HepG2 (cell line): ENCODE results near the gene QRFP. TPM values are rescaled to one million over a fixed set of nuclear protein-coding genes. Genes with fewer than 3 reads are reported as not detected.

Source experiments
- ATAC-seq: fragments of 200-7000 bp; cut with Tn5 transposase; 3 replicates; pipeline ENCODE4 v1.9.1; 2020; ENCODE audit warnings: mild to moderate bottlenecking, moderate library complexity
- BruUV-seq: library from RNA; stranded (reverse); fragments of 400-500 nt; replicated peaks from 2 replicates; lab custom pipeline; 2021; lab: Mats Ljungman, UMichigan
- CTCF ChIA-PET: fragments of 300-600 bp; formaldehyde crosslinking; extraction: SDS; loops from one replicate; lab custom pipeline; 2021; ENCODE audit warnings: low total read pairs, inconsistent platforms, low intra/inter-chr PET ratio; lab: Yijun Ruan, JAX
- POLR2A ChIA-PET: fragments of 350-600 bp; sonication (Branson Sonifier 250); formaldehyde crosslinking; loops from one replicate; lab custom pipeline; 2020; ENCODE audit warnings: antibody characterized with exemption, inconsistent platforms; lab: Yijun Ruan, JAX
- DNase-seq: peaks from one replicate; pipeline ENCODE4 v3.0.0-alpha.2; 2015; ENCODE audit warnings: low spot score
- FAIRE-seq: peaks from 3 replicates; lab custom pipeline; 2011; peaks lifted over from hg19 to GRCh38; lab: Jason Lieb, UNC
- H2AFZ ChIP-seq: one replicate; pipeline ENCODE4 v1.6.1; 2011; ENCODE audit warnings: low read length, inconsistent platforms
- H3K27ac ChIP-seq: fragments of 300-600 bp; 3 replicates; pipeline ENCODE4 v1.8.0; 2011; ENCODE audit warnings: mixed run types, mild to moderate bottlenecking, mixed read lengths, low read length, inconsistent platforms; ENCODE audit not compliant: insufficient read depth; ENCODE audit errors: extremely low read length
- H3K27me3 ChIP-seq, 2 experiments: fragments of 200-600 bp in 1 of 2; 2 replicates in 1 of 2; 3 replicates in 1 of 2; pipeline versions ENCODE4 v1.6.0 to v1.8.0; 2011; ENCODE audit warnings: low read length in 2 of 2, mild to moderate bottlenecking in 2 of 2, moderate library complexity in 2 of 2, inconsistent platforms in 1 of 2; ENCODE audit not compliant: insufficient read depth in 2 of 2, control insufficient read depth in 1 of 2
- H3K36me3 ChIP-seq, 2 experiments: fragments of 200-600 bp in 1 of 2; replicated peaks in 1 of 2; 2 replicates in 1 of 2; 3 replicates in 1 of 2; pipeline versions ENCODE4 v1.5.1 to v1.8.0; 2011; ENCODE audit warnings: low read length in 2 of 2, inconsistent platforms in 1 of 2; ENCODE audit not compliant: insufficient read depth in 2 of 2, control insufficient read depth in 1 of 2
- H3K4me1 ChIP-seq: 2 replicates; pipeline ENCODE4 v1.5.1; 2012; ENCODE audit warnings: low read length, inconsistent platforms; ENCODE audit not compliant: insufficient read depth
- H3K4me2 ChIP-seq: 2 replicates; pipeline ENCODE4 v1.6.0; 2011; ENCODE audit warnings: low read depth, low read length, inconsistent platforms
- H3K4me3 ChIP-seq, 3 experiments: fragments of 200-600 bp in 1 of 3; sonication (generic), shearing (Covaris generic) in 1 of 3; replicated peaks in 1 of 3; 2 replicates each; pipeline ENCODE4 v1.5.1; 2011 to 2016; ENCODE audit warnings: low read length in 3 of 3, inconsistent platforms in 2 of 3, low read depth in 2 of 3, mild to moderate bottlenecking in 2 of 3, control low read depth in 1 of 3, mixed read lengths in 1 of 3; ENCODE audit not compliant: insufficient read depth in 1 of 3
- H3K79me2 ChIP-seq: one replicate; pipeline ENCODE4 v1.6.1; 2011; ENCODE audit warnings: low read length, inconsistent platforms; ENCODE audit not compliant: insufficient read depth
- H3K9ac ChIP-seq: 2 replicates; pipeline ENCODE4 v1.6.0; 2011; ENCODE audit warnings: mild to moderate bottlenecking, low read depth, low read length, inconsistent platforms; ENCODE audit not compliant: insufficient read depth
- H3K9me3 ChIP-seq: 2 replicates; pipeline ENCODE4 v1.5.1; 2012; ENCODE audit warnings: mild to moderate bottlenecking, low read length
- H4K20me1 ChIP-seq: 2 replicates; pipeline ENCODE4 v1.6.0; 2011; ENCODE audit warnings: inconsistent platforms, mild to moderate bottlenecking, low read length, moderate library complexity; ENCODE audit not compliant: insufficient read depth
- BATF2 ChIP-seq: sonication (generic); formaldehyde crosslinking; IDR thresholded peaks from 2 replicates; pipeline ENCODE4 v1.8.0; 2022; ENCODE audit warnings: mild to moderate bottlenecking, missing genetic modification reagents, moderate library complexity
- CBX5 ChIP-seq: sonication (generic); formaldehyde crosslinking; IDR thresholded peaks from 2 replicates; pipeline ENCODE4 v1.4.0; 2020; ENCODE audit warnings: missing genetic modification reagents, borderline replicate concordance
- MBD4 ChIP-seq: IDR thresholded peaks from 2 replicates; pipeline ENCODE4 v1.6.1; 2012; ENCODE audit warnings: low read length, inconsistent platforms, borderline replicate concordance
- MXD4 ChIP-seq: IDR thresholded peaks from 2 replicates; pipeline ENCODE4 v1.6.1; 2016; ENCODE audit warnings: mild to moderate bottlenecking, missing biosample characterization, missing genetic modification reagents
- NPAS2 ChIP-seq: sonication (generic); formaldehyde crosslinking; IDR thresholded peaks from 2 replicates; pipeline ENCODE4 v1.8.0; 2022; ENCODE audit warnings: mild to moderate bottlenecking, missing genetic modification reagents, borderline replicate concordance
- PITX1 ChIP-seq: sonication (generic); formaldehyde crosslinking; IDR thresholded peaks from 2 replicates; pipeline ENCODE4 v1.5.1; 2020; ENCODE audit warnings: mild to moderate bottlenecking, missing genetic modification reagents
- TARDBP ChIP-seq: sonication (generic); formaldehyde crosslinking; IDR thresholded peaks from 2 replicates; pipeline ENCODE4 v1.8.0; 2022; ENCODE audit warnings: mild to moderate bottlenecking, missing genetic modification reagents
- ZBTB44 ChIP-seq: sonication (generic); formaldehyde crosslinking; IDR thresholded peaks from 2 replicates; pipeline ENCODE4 v1.4.0; 2020; ENCODE audit warnings: missing genetic modification reagents
- ZNF101 ChIP-seq: sonication (generic); formaldehyde crosslinking; IDR thresholded peaks from 2 replicates; pipeline ENCODE4 v1.4.0; 2020; ENCODE audit warnings: mild to moderate bottlenecking, low read depth, missing genetic modification reagents, borderline replicate concordance
- ZNF160 ChIP-seq: sonication (generic); formaldehyde crosslinking; IDR thresholded peaks from 2 replicates; pipeline ENCODE4 v1.8.0; 2022; ENCODE audit warnings: mild to moderate bottlenecking, inconsistent platforms, missing genetic modification reagents
- ZNF20 ChIP-seq: sonication (generic); formaldehyde crosslinking; IDR thresholded peaks from 2 replicates; pipeline ENCODE4 v1.4.0; 2020; ENCODE audit warnings: mild to moderate bottlenecking, moderate library complexity, missing genetic modification reagents
- ZNF260 ChIP-seq: sonication (generic); formaldehyde crosslinking; IDR thresholded peaks from 2 replicates; pipeline ENCODE4 v1.4.0; 2020; ENCODE audit warnings: missing genetic modification reagents, low read depth, mild to moderate bottlenecking, borderline replicate concordance
- ZNF275 ChIP-seq: sonication (generic); formaldehyde crosslinking; IDR thresholded peaks from 2 replicates; pipeline ENCODE4 v1.8.0; 2022; ENCODE audit warnings: missing genetic modification reagents, mild to moderate bottlenecking, inconsistent platforms, borderline replicate concordance
- ZNF468 ChIP-seq: sonication (generic); formaldehyde crosslinking; IDR thresholded peaks from 2 replicates; pipeline ENCODE4 v1.8.0; 2022; ENCODE audit warnings: mild to moderate bottlenecking, moderate library complexity, missing genetic modification reagents
- ZNF484 ChIP-seq: sonication (generic); formaldehyde crosslinking; IDR thresholded peaks from 2 replicates; pipeline ENCODE4 v1.5.1; 2020; ENCODE audit warnings: mild to moderate bottlenecking, low read depth, missing genetic modification reagents, borderline replicate concordance
- ZNF546 ChIP-seq: sonication (generic); formaldehyde crosslinking; conservative IDR thresholded peaks from 2 replicates; pipeline ENCODE4 v1.8.1; 2023; ENCODE audit warnings: mild to moderate bottlenecking, missing genetic modification reagents
- ZNF557 ChIP-seq: sonication (generic); formaldehyde crosslinking; IDR thresholded peaks from 2 replicates; pipeline ENCODE4 v1.4.0; 2020; ENCODE audit warnings: missing genetic modification reagents
- ZNF883 ChIP-seq: sonication (generic); formaldehyde crosslinking; IDR thresholded peaks from 2 replicates; pipeline ENCODE4 v1.5.1; 2020; ENCODE audit warnings: mild to moderate bottlenecking, missing genetic modification reagents; ENCODE audit errors: not compliant biosample characterization
- ZSCAN25 ChIP-seq: sonication (generic); formaldehyde crosslinking; IDR thresholded peaks from 2 replicates; pipeline ENCODE4 v1.8.0; 2022; ENCODE audit warnings: mild to moderate bottlenecking, missing genetic modification reagents
- WGBS: methylation state at CpG from one replicate; pipeline ENCODE4 v1.1.6; 2017; ENCODE audit warnings: low lambda C conversion rate; 5-methylcytosine and 5-hydroxymethylcytosine counted together
- in situ Hi-C: cut with HindIII; loops from 2 replicates; pipeline ENCODE4 v1.10.0; 2017; ENCODE audit warnings: low pct_unique_long_range_greater_than_20kb; ENCODE audit not compliant: extremely low pct_ligation_motif_present
- intact Hi-C: fragments of 100-400 bp; cut with micrococcal nuclease; formaldehyde crosslinking; loops from one replicate; pipeline ENCODE4 v1.10.0; 2022; ENCODE audit not compliant: unreplicated experiment
- polyA plus RNA-seq, 8 experiments: library from polyadenylated mRNA; depleted of rRNA in 3 of 8; stranded (reverse) in 7 of 8; unstranded in 1 of 8; fragments of >200 nt; fragmentation: Illumina TruSeq in 4 of 8; extraction: Trizol in 4 of 8; gene quantifications; 2 replicates each; pipeline versions ENCODE4 v1.2.1 to v1.2.3, GENCODE V29; 2011 to 2016; ENCODE audit warnings: low read depth in 4 of 8, missing spikeins in 1 of 8, mixed read lengths in 1 of 8; ENCODE audit not compliant: insufficient read depth in 1 of 8
- total RNA-seq, 5 experiments: library from RNA; depleted of rRNA; stranded (reverse); fragments of >200 nt; fragmentation: Illumina TruSeq; extraction: Trizol; gene quantifications; 2 replicates each; pipeline ENCODE4 v1.2.3, GENCODE V29; 2016; ENCODE audit warnings: low read depth in 1 of 5

Gene QRFP
- total and polyA plus RNA-seq, 2 of the 13 experiments (the other 11 are each of a cell fraction or from before 2014, with no cell fraction given), result not detected

GRCh38 chr9:130881516-130881915, 15.1 kb downstream of the QRFP start (continued):
- no peak for TF ChIP-seq PITX1
- no peak for TF ChIP-seq ZNF557
- no peak for TF ChIP-seq ZNF275 (CRISPR knock-in tag)
- TF ChIP-seq ZNF468 (CRISPR knock-in tag), result no peak
- no peak for TF ChIP-seq ZNF484 (CRISPR knock-in tag)
- TF ChIP-seq MXD4, result no peak
- TF ChIP-seq ZNF883 (CRISPR knock-in tag), result no peak
- no peak for TF ChIP-seq BATF2 (CRISPR knock-in tag)

GRCh38 chr9:130880599-130881220, 15.9 kb downstream of the QRFP start:
- no peaks in the 10 kb centered on the region for H3K79me2 ChIP-seq
- no peak overlapping the region for H3K9ac ChIP-seq
- FAIRE-seq (no peak), ATAC-seq (no peak), DNase-seq (no peak)
- in situ Hi-C loops (no loop called here), intact Hi-C loops (no loop called here)
- BruUV-seq, result no TSS peak
- H3K36me3 ChIP-seq, result peaks cover 24 to 83% of the 10 kb centered on the region in 2 experiments
- ChIA-PET POLR2A (no interaction called here), CTCF (no interaction called here)
- H3K4me1 ChIP-seq, result no peaks in the 10 kb centered on the region
- H3K27me3 ChIP-seq, result no peaks in the 10 kb centered on the region
- no peak overlapping the region for H3K4me3 ChIP-seq
- 0 out of 2 replicates have a peak, but pooled peaks cover 3% of the 10 kb centered on the region for H4K20me1 ChIP-seq
- H3K9me3 ChIP-seq, result no peaks in the 10 kb centered on the region
- no peak overlapping the region for H3K27ac ChIP-seq
- H3K4me2 ChIP-seq, result no peak overlapping the region
- no peak overlapping the region for H2AFZ ChIP-seq
- 100% methylated on average over 8 of the region's 16 CpGs for WGBS
- TF ChIP-seq ZBTB44 (CRISPR knock-in tag), result no peak
- TF ChIP-seq NPAS2, result no peak
- TF ChIP-seq ZSCAN25 (CRISPR knock-in tag), result no peak
- no peak for TF ChIP-seq CBX5 (CRISPR knock-in tag)
- no peak for TF ChIP-seq MBD4
- TF ChIP-seq ZNF20 (CRISPR knock-in tag), result no peak
- no peak for TF ChIP-seq ZNF160 (CRISPR knock-in tag)
- no peak for TF ChIP-seq ZNF101
- no peak for TF ChIP-seq ZNF260 (CRISPR knock-in tag)
- TF ChIP-seq ZNF546, result no peak
- TF ChIP-seq TARDBP, result no peak
